ENCODE data around the gene C1orf52.

Gene C1orf52

GRCh38 chr1:85229574-85230097, 29.8 kb downstream of the C1orf52 start:
- DNase-seq = no peak

- no peak for DNase-seq
Measured at GRCh38 chr1:85228972-85229371, 30.5 kb downstream of the C1orf52 start.

- no peak for DNase-seq
Measured at GRCh38 chr1:85225624-85226380, 33.7 kb downstream of the C1orf52 start.

- DNase-seq = no peak
Measured at GRCh38 chr1:85224734-85225623, 34.5 kb downstream of the C1orf52 start.

- no peak for DNase-seq
Measured at GRCh38 chr1:85224295-85224694, 35.2 kb downstream of the C1orf52 start.

GRCh38 chr1:85223334-85223733, 36.1 kb downstream of the C1orf52 start:
- DNase-seq = no peak

GRCh38 chr1:85220756-85221201, 38.7 kb downstream of the C1orf52 start:
- no peak for DNase-seq

- DNase-seq = no peak
Measured at GRCh38 chr1:85219853-85220610, 39.4 kb downstream of the C1orf52 start.

GRCh38 chr1:85216697-85217096, 42.8 kb downstream of the C1orf52 start:
- no peak for DNase-seq

- no peak for DNase-seq
Measured at GRCh38 chr1:85214654-85215053, 44.8 kb downstream of the C1orf52 start.

GRCh38 chr1:85208488-85208887, 51.0 kb downstream of the C1orf52 start:
- no peak for DNase-seq

GRCh38 chr1:85203573-85204171, 55.8 kb downstream of the C1orf52 start:
- no peak for DNase-seq

GRCh38 chr1:85202864-85203255, 56.6 kb downstream of the C1orf52 start:
- no peak for DNase-seq

- DNase-seq = no peak
Measured at GRCh38 chr1:85202092-85202863, 57.2 kb downstream of the C1orf52 start.

GRCh38 chr1:85201340-85202091, 57.9 kb downstream of the C1orf52 start:
- peak; percentile 63 for DNase-seq

- DNase-seq = peak; percentile 75
Measured at GRCh38 chr1:85200463-85201339, 58.8 kb downstream of the C1orf52 start, which contains the start of gene SYDE2. TSS of gene SYDE2 (minus strand) at chr1:85201016. CDS start at chr1:85200996, 20 bp downstream.

Measured in activated effector memory CD4-positive, alpha-beta T cell treated with Interleukin-2 at 50 U/mL for 16 hours (primary cell).